GM12874 (cell line): ENCODE measurements around the gene ADSL.

Experiments used
- CTCF ChIP-seq: IDR thresholded peaks from 2 replicates; pipeline ENCODE4 v1.5.1; 2011; ENCODE audit warnings: low read depth, mild to moderate bottlenecking, control low read depth, low read length, moderate library complexity; ENCODE audit not compliant: insufficient read depth

ADSL gene

GRCh38 chr22:40429481-40429880, 83.2 kb downstream of the ADSL start:
- no peak for TF ChIP-seq CTCF

GRCh38 chr22:40430991-40431390, 84.7 kb downstream of the ADSL start:
- no peak for TF ChIP-seq CTCF

GRCh38 chr22:40432157-40432556, 85.9 kb downstream of the ADSL start:
- TF ChIP-seq CTCF: no peak

- TF ChIP-seq CTCF: no peak
Observed at GRCh38 chr22:40432625-40433024, 86.3 kb downstream of the ADSL start.

GRCh38 chr22:40433416-40434090, 87.3 kb downstream of the ADSL start:
- no peak for TF ChIP-seq CTCF

GRCh38 chr22:40434106-40434505, 87.8 kb downstream of the ADSL start:
- TF ChIP-seq CTCF: no peak

- no peak for TF ChIP-seq CTCF
Observed at GRCh38 chr22:40434745-40435144, 88.4 kb downstream of the ADSL start.
